ENCODE data around the gene CORO2B. TPM values are rescaled to one million over a fixed set of nuclear protein-coding genes. Genes with fewer than 3 reads are reported as not detected.

Gene CORO2B
- total RNA-seq, 1 experiment from 2014 or later = 3.8 TPM

DNA sequence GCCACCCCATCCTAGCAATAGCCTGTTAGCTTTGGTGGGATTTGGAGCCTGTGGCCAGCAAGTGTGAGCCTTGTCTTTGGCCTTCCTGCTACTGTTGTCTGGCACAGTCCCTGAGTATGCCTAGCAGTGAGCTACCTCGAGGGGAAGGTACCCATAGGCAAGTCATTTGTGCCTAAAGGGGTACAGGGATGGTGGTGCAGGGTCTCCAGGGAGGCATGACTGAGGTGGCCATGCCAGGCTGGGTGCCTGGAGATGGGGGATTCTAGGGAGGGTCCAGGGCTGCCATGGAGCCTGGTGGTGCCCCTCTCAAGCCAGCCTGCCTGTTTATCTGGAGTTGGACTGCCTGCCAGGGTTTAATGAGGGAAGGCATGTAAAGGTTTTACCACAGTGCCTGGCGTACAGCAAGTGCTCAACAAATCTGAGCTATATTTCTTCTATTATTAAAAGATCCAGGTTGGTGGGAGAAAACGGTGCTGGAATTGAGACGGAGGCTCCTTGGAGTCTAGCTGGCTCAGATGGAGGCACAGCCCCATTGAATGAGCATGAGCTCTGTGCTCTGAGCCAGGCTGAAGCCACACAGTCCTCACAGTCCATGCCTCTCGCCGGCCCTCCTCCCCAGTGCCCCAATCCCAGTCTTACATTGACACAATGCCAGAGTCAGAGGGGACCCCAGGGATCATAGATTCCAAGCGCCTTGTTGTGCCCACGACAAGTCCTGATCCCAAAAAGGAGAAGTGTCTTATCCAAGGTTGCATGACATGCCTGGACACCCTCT, 76.2 kb downstream of the CORO2B start:
- H3K4me1 ChIP-seq (ENCODE audit: insufficient read depth, low read length, poor library complexity, severe bottlenecking) = peaks cover 43% of the 10 kb centered on the region
- BruUV-seq (replicated peaks) = no TSS peak
- TF ChIP-seq CTCF (conservative IDR thresholded peaks at IDR 0.05; ENCODE audit: low read depth, low read length) (no peak), EZH2 (IDR thresholded peaks at IDR 0.05; ENCODE audit: borderline replicate concordance, low read depth, low read length, poor library complexity, severe bottlenecking) (no peak)
- ChIA-PET POLR2A (ENCODE audit: low non-redundant PET) (no interaction called here), CTCF (no interaction called here)
- H3K9me3 ChIP-seq (ENCODE audit: low read depth, low read length, poor library complexity, severe bottlenecking) = no peaks in the 10 kb centered on the region
- no peak overlapping the region for H3K4me3 ChIP-seq (ENCODE audit: low read depth, low read length, poor library complexity, severe bottlenecking)
- intact Hi-C loops (cut with micrococcal nuclease; ENCODE audit: unreplicated experiment) = no loop called here
- no peak for DNase-seq (ENCODE audit: low spot score)
- no peaks in the 10 kb centered on the region for H3K27me3 ChIP-seq (replicated peaks; ENCODE audit: insufficient read depth, low read depth, low read length, poor library complexity)
- no peak overlapping the region for H3K27ac ChIP-seq (ENCODE audit: low read depth, low read length, poor library complexity, severe bottlenecking)
- H3K36me3 ChIP-seq (ENCODE audit: insufficient read depth, low read length, poor library complexity, severe bottlenecking) = no peaks in the 10 kb centered on the region

GRCh38 chr15:68655686-68656437, 77.1 kb downstream of the CORO2B start:
- intact Hi-C loops (cut with micrococcal nuclease; ENCODE audit: unreplicated experiment) = no loop called here
- ChIA-PET POLR2A (ENCODE audit: low non-redundant PET) (no interaction called here), CTCF (no interaction called here)
- BruUV-seq (replicated peaks) = no TSS peak
- DNase-seq (ENCODE audit: low spot score) = no peak
- H3K27me3 ChIP-seq (replicated peaks; ENCODE audit: insufficient read depth, low read depth, low read length, poor library complexity) = no peaks in the 10 kb centered on the region
- no peaks in the 10 kb centered on the region for H3K36me3 ChIP-seq (ENCODE audit: insufficient read depth, low read length, poor library complexity, severe bottlenecking)
- H3K27ac ChIP-seq (ENCODE audit: low read depth, low read length, poor library complexity, severe bottlenecking) = no peak overlapping the region
- H3K4me1 ChIP-seq (ENCODE audit: insufficient read depth, low read length, poor library complexity, severe bottlenecking) = peaks cover 39% of the 10 kb centered on the region
- no peak overlapping the region for H3K4me3 ChIP-seq (ENCODE audit: low read depth, low read length, poor library complexity, severe bottlenecking)
- no peaks in the 10 kb centered on the region for H3K9me3 ChIP-seq (ENCODE audit: low read depth, low read length, poor library complexity, severe bottlenecking)
- no peak for TF ChIP-seq CTCF (conservative IDR thresholded peaks at IDR 0.05; ENCODE audit: low read depth, low read length)
- no peak for TF ChIP-seq EZH2 (IDR thresholded peaks at IDR 0.05; ENCODE audit: borderline replicate concordance, low read depth, low read length, poor library complexity, severe bottlenecking)

- H3K4me3 ChIP-seq (ENCODE audit: low read depth, low read length, poor library complexity, severe bottlenecking) = no peak overlapping the region
- BruUV-seq (replicated peaks) = no TSS peak
- DNase-seq (ENCODE audit: low spot score) = no peak
- H3K27me3 ChIP-seq (replicated peaks; ENCODE audit: insufficient read depth, low read depth, low read length, poor library complexity) = no peaks in the 10 kb centered on the region
- peaks cover 34% of the 10 kb centered on the region for H3K4me1 ChIP-seq (ENCODE audit: insufficient read depth, low read length, poor library complexity, severe bottlenecking)
- TF ChIP-seq CTCF (conservative IDR thresholded peaks at IDR 0.05; ENCODE audit: low read depth, low read length) (no peak), EZH2 (IDR thresholded peaks at IDR 0.05; ENCODE audit: borderline replicate concordance, low read depth, low read length, poor library complexity, severe bottlenecking) (no peak)
- intact Hi-C loops (cut with micrococcal nuclease; ENCODE audit: unreplicated experiment) = no loop called here
- POLR2A ChIA-PET (ENCODE audit: low non-redundant PET) = no interaction called here
- H3K36me3 ChIP-seq (ENCODE audit: insufficient read depth, low read length, poor library complexity, severe bottlenecking) = no peaks in the 10 kb centered on the region
- H3K27ac ChIP-seq (ENCODE audit: low read depth, low read length, poor library complexity, severe bottlenecking) = no peak overlapping the region
- H3K9me3 ChIP-seq (ENCODE audit: low read depth, low read length, poor library complexity, severe bottlenecking) = no peaks in the 10 kb centered on the region
- CTCF ChIA-PET = no interaction called here
Observed at GRCh38 chr15:68656438-68656739, 77.6 kb downstream of the CORO2B start.

All from A673 (cell line).